ENCODE measurements around the gene RAX2.
"Not testable (repeated sequence)": the region's sequence is repeated elsewhere in the genome, so short reads cannot be mapped to it uniquely, and the experiment has no call there.

RAX2 gene

DNA sequence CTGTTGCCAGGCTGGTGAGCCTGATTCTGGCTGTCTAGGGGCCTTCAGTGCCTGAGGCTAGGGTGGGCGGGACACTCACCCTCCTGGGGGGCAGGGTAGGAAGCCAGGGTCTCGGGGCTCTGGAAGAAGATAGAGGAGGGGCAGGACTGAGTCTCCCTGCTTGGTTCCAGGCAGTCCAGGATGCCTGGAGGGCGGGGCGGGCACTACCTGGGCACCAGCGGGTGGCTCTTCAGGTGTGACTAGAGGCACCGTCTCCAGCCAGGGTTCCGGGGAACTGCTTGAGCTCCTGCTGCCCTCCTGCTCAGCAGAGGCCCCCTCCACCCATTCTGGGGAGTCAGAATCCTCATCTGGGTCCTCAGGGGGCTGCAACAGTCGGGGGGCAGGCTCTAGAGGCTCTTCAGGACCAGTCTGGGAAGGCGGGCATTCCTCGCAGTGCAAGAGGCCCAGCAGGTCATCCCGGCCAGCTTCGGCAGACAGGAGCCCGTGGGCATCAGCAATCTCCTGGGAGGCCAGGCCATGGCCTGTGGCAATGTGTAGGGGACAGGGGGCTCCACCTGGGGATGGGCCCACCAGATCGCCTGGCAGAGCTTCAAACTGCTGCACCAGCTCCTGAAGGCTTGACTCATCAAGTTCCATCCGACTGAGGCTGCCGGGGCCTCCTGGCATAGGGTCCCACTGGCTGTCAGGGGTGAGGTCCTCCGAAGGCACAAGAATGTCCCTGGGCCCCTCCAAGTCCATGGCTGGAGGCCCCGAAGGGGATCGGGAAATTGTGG lies 12.4 kb downstream of the RAX2 start:
- TF ChIP-seq, protein P1, sequence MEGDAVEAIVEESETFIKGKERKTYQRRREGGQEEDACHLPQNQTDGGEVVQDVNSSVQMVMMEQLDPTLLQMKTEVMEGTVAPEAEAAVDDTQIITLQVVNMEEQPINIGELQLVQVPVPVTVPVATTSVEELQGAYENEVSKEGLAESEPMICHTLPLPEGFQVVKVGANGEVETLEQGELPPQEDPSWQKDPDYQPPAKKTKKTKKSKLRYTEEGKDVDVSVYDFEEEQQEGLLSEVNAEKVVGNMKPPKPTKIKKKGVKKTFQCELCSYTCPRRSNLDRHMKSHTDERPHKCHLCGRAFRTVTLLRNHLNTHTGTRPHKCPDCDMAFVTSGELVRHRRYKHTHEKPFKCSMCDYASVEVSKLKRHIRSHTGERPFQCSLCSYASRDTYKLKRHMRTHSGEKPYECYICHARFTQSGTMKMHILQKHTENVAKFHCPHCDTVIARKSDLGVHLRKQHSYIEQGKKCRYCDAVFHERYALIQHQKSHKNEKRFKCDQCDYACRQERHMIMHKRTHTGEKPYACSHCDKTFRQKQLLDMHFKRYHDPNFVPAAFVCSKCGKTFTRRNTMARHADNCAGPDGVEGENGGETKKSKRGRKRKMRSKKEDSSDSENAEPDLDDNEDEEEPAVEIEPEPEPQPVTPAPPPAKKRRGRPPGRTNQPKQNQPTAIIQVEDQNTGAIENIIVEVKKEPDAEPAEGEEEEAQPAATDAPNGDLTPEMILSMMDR (IDR thresholded peaks at IDR 0.05; ENCODE audit: insufficient read depth, low read depth, low read length, missing control alignments), result no peak
- no peak for DNase-seq (ENCODE audit: low read depth)
- H3K4me3 ChIP-seq (ENCODE audit: low read depth, low read length), result no peak overlapping the region

- DNase-seq (ENCODE audit: low read depth); H3K4me3 ChIP-seq (ENCODE audit: low read depth, low read length): not testable (repeated sequence)
Measured at GRCh38 chr19:3758297-3758696, 13.7 kb downstream of the RAX2 start.

- DNase-seq (ENCODE audit: low read depth); H3K4me3 ChIP-seq (ENCODE audit: low read depth, low read length): not testable (repeated sequence)
Measured at GRCh38 chr19:3757705-3758104, 14.3 kb downstream of the RAX2 start.

- H3K4me3 ChIP-seq (ENCODE audit: low read depth, low read length), result no peak overlapping the region
- TF ChIP-seq, protein P1 (IDR thresholded peaks at IDR 0.05; ENCODE audit: insufficient read depth, low read depth, low read length, missing control alignments), result no peak
- DNase-seq (ENCODE audit: low read depth), result no peak
Measured at GRCh38 chr19:3753631-3754410, 18.2 kb downstream of the RAX2 start.

DNA sequence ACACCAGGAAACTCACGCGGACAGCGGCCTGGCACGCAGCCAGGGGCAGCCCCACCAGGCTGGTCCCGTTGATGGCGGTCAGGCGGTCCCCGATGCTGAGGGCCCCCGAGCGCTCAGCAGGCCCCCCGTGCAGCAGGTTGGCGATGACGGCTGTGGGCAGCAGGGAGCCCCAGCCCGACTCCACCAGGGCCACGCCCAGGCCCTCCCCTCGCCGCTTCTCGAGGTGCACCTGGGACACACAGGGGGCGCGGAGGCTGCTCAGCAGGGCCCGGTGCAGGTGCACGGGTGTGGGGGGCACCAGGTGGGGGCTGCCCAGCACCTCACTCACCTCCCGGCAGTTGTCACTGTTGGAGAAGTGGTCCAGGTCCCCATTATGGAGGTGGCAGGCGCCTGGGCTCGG lies 19.5 kb downstream of the RAX2 start:
- TF ChIP-seq, protein P1 (IDR thresholded peaks at IDR 0.05; ENCODE audit: insufficient read depth, low read depth, low read length, missing control alignments), result no peak
- no peak for DNase-seq (ENCODE audit: low read depth)
- H3K4me3 ChIP-seq (ENCODE audit: low read depth, low read length), result no peak overlapping the region

DNA sequence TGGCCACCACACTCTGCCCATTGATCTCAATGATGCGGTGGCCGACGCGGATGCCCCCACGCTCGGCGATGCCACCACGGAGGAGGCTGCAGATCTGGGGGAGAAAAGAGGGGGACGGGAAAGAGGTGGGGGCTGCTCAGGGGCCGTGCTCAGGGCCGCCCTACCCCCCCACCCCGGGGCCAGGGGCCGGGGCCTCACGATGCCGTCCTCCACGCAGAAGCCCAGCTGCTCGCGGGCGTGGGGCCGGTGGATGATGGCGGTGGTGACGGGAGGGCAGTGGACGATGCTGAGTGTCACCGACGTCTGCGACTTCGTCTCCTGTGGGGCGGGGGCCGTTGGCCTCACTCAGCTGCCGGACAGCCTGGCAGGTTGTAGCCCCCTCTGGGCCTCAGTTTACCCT lies 20.8 kb downstream of the RAX2 start:
- H3K4me3 ChIP-seq (ENCODE audit: low read depth, low read length), result no peak overlapping the region
- TF ChIP-seq, protein P1 (IDR thresholded peaks at IDR 0.05; ENCODE audit: insufficient read depth, low read depth, low read length, missing control alignments), result no peak
- no peak for DNase-seq (ENCODE audit: low read depth)

- no peak overlapping the region for H3K4me3 ChIP-seq (ENCODE audit: low read depth, low read length)
- no peak for DNase-seq (ENCODE audit: low read depth)
- TF ChIP-seq, protein P1 (IDR thresholded peaks at IDR 0.05; ENCODE audit: insufficient read depth, low read depth, low read length, missing control alignments), result no peak
Measured at GRCh38 chr19:3750211-3750610, 21.8 kb downstream of the RAX2 start.

- no peak for DNase-seq (ENCODE audit: low read depth)
- H3K4me3 ChIP-seq (ENCODE audit: low read depth, low read length), result no peak overlapping the region
- TF ChIP-seq, protein P1 (IDR thresholded peaks at IDR 0.05; ENCODE audit: insufficient read depth, low read depth, low read length, missing control alignments), result no peak
Measured at GRCh38 chr19:3748965-3749364, 23.1 kb downstream of the RAX2 start.

Data from GM12865 (cell line).